ENCODE data around the gene G6PD. TPM values are rescaled to one million over a fixed set of nuclear protein-coding genes. Genes with fewer than 3 reads are reported as not detected.
A peak's percentile ranks its signal among the peaks of the same experiment; 100 is the strongest.
"Not testable (repeated sequence)": the region's sequence is repeated elsewhere in the genome, so short reads cannot be mapped to it uniquely, and the experiment has no call there.

The G6PD gene
- total RNA-seq, 1 donor from 2014 or later: 47.7 TPM

- peaks cover 4% of the 10 kb centered on the region for H3K4me1 Mint-ChIP-seq (ENCODE audit: low read depth)
- H3K27ac Mint-ChIP-seq: peak overlapping the region; percentile 33
- H3K9me3 Mint-ChIP-seq (ENCODE audit: low read depth): peaks cover 7% of the 10 kb centered on the region
- no peaks in the 10 kb centered on the region for H3K27me3 Mint-ChIP-seq
- TF ChIP-seq CTCF (IDR thresholded peaks at IDR 0.05; ENCODE audit: unreplicated experiment): no peak
- H3K4me3 Mint-ChIP-seq (ENCODE audit: low read depth): no peak overlapping the region
- peaks cover 7% of the 10 kb centered on the region for H3K36me3 Mint-ChIP-seq (ENCODE audit: insufficient read depth)
- no peak for DNase-seq (ENCODE audit: low spot score, unreplicated experiment)
These were observed 4.5 kb downstream of the G6PD start for GRCh38 chrX:154541896-154542722.

GRCh38 chrX:154541589-154541895 lies 5.1 kb downstream of the G6PD start:
- DNase-seq (ENCODE audit: low spot score, unreplicated experiment): no peak
- H3K4me3 Mint-ChIP-seq (ENCODE audit: low read depth): no peak overlapping the region
- peaks cover 4% of the 10 kb centered on the region for H3K4me1 Mint-ChIP-seq (ENCODE audit: low read depth)
- H3K36me3 Mint-ChIP-seq (ENCODE audit: insufficient read depth): peaks cover 7% of the 10 kb centered on the region
- no peak for TF ChIP-seq CTCF (IDR thresholded peaks at IDR 0.05; ENCODE audit: unreplicated experiment)
- peaks cover 7% of the 10 kb centered on the region for H3K9me3 Mint-ChIP-seq (ENCODE audit: low read depth)
- no peaks in the 10 kb centered on the region for H3K27me3 Mint-ChIP-seq
- no peak overlapping the region for H3K27ac Mint-ChIP-seq

GRCh38 chrX:154540897-154541535 lies 5.6 kb downstream of the G6PD start:
- H3K27me3 Mint-ChIP-seq: no peaks in the 10 kb centered on the region
- peaks cover 1% of the 10 kb centered on the region for H3K4me1 Mint-ChIP-seq (ENCODE audit: low read depth)
- peak overlapping the region; percentile 13 for H3K27ac Mint-ChIP-seq
- DNase-seq (ENCODE audit: low spot score, unreplicated experiment): no peak
- TF ChIP-seq CTCF (IDR thresholded peaks at IDR 0.05; ENCODE audit: unreplicated experiment): no peak
- H3K36me3 Mint-ChIP-seq (ENCODE audit: insufficient read depth): peaks cover 7% of the 10 kb centered on the region
- peaks cover 7% of the 10 kb centered on the region for H3K9me3 Mint-ChIP-seq (ENCODE audit: low read depth)
- H3K4me3 Mint-ChIP-seq (ENCODE audit: low read depth): no peak overlapping the region

GRCh38 chrX:154540365-154540764 lies 6.3 kb downstream of the G6PD start:
- not testable (repeated sequence) for H3K27ac Mint-ChIP-seq; DNase-seq (ENCODE audit: low spot score, unreplicated experiment); H3K4me3 Mint-ChIP-seq (ENCODE audit: low read depth); H3K27me3 Mint-ChIP-seq; H3K9me3 Mint-ChIP-seq (ENCODE audit: low read depth); H3K36me3 Mint-ChIP-seq (ENCODE audit: insufficient read depth); H3K4me1 Mint-ChIP-seq (ENCODE audit: low read depth)

- peaks cover 4% of the 10 kb centered on the region for H3K36me3 Mint-ChIP-seq (ENCODE audit: insufficient read depth)
- no peaks in the 10 kb centered on the region for H3K4me1 Mint-ChIP-seq (ENCODE audit: low read depth)
- peaks cover 7% of the 10 kb centered on the region for H3K9me3 Mint-ChIP-seq (ENCODE audit: low read depth)
These were observed 7.6 kb downstream of the G6PD start for GRCh38 chrX:154539077-154539476.

More at GRCh38 chrX:154539077-154539476, 7.6 kb downstream of the G6PD start:
- Mint-ChIP-seq H3K4me3 (ENCODE audit: low read depth) (no peak overlapping the region), H3K27me3 (no peaks in the 10 kb centered on the region), H3K27ac (no peak overlapping the region)
- DNase-seq (ENCODE audit: low spot score, unreplicated experiment): no peak
- no peak for TF ChIP-seq CTCF (IDR thresholded peaks at IDR 0.05; ENCODE audit: unreplicated experiment)

Measured in progenitor cell of endocrine pancreas (in vitro differentiated cells).